ENCODE data around the gene RNF13.
"Not testable (repeated sequence)": the region's sequence is repeated elsewhere in the genome, so short reads cannot be mapped to it uniquely, and the experiment has no call there.

The RNF13 gene

DNA sequence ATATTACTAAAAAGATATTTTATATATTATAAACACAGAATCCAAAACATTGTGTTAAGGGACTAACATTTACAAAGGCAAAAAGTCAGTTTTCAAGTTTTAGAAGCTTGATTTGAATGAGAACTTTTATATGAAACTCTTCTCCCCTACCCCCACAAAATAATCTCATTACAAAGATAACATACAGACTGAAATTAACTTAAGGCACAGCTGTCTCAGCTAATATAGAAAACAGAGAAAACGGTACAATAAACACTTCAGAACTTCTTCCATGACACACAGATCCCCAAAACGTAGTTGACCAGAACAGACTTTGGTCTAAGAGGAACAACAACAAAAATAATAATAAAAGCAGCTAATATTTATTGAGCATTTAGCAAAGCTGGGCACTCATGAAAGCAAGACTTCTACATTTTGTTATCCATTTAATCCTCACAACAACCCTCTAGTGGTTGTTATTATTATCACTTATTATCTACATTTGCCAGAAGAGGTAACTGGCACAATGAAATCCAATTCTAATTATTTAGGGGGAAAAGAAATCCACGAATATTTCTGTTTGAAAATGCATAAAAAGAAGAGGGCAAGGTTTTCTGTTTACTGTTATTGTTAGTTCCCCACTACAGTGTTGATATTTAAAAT is 89.6 kb downstream of the RNF13 start:
- no peak for DNase-seq

DNA sequence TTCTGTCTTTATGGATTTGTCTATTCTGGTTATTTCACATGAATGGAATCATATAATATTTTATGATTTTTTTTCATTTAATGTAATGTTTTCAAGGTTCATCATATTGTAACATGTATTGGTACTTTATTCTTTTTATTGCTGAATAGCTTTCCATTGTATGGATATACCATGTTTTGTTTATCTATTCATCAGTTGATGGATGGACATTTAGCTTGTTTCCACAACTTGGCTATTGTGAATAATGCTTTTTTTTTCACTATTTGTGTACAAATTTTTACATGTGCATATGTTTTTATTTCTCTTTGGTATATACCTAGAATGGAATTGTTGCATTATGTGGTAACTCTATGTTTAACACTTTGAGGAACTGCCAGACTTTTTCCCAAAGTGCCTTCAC is 93.0 kb downstream of the RNF13 start:
- DNase-seq: no peak

DNA sequence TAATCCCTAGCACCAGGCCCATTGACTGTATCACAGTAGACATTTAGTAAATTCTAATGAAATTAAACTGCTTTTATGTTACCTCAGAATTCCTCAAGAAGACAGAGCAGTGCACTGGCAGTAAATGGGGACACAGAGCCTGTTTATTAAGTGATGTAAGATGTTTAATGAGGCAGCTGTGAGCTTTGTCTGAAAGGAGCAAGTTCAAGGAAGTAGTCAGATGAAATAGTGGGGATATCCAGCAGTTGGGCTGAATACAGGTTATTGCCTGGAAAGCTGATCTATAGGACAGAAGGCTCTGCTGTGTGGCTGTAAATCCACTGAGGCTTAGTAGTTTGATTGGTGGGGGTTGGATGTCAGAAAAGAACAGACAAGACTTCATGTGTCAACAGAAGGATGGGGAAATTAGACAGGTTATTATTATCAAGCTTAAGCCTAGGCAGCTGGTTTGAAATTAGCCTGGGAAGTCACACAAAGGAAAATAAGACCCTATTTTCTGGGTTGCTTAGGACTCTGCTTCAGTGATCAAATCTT is 95.5 kb downstream of the RNF13 start:
- DNase-seq: no peak

DNA sequence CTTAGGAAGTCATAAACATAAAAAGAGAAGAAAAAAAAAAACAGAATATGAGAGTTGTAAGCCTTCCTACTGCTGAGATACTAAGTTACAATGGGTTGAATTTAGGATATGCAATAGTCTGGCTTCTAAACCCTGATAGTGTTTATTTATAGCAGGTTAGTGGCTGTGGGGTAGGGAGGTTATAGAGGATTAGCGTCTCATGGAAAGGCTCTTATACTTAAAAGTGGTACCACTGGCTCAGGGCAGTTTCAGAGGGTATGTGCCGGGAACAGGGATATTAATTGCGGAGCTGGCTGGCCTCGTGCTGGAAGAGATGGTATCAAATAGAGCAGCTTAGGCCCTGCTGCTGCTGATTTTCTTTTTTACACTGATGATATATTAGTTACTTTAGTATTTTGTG is 96.9 kb downstream of the RNF13 start:
- DNase-seq: no peak

DNA sequence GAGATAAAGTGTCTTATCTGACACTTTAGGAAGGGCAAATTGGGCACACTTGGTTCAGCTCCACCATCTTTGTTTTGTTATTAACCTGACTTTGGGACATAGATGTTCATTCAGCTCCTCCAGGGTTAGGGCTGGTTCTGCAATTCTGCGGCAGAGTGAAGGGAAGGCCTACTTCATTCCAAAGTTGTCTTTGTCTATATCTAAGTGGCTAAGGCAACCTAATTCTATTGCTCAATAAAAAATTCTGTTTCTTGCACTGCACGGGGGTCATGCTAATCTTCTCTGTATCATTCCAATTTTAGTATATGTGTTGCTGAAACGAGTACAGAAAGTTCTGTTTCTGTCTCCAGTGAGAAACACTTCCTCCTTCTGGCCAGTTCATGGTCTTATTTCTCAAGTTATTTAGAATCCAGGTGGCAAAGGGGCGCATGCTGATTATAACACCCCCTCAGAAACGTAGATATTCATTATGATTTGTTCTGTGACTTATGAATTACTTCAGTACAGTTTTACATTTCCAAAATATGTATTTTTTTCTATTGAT is 104.2 kb downstream of the RNF13 start:
- DNase-seq: no peak

DNA sequence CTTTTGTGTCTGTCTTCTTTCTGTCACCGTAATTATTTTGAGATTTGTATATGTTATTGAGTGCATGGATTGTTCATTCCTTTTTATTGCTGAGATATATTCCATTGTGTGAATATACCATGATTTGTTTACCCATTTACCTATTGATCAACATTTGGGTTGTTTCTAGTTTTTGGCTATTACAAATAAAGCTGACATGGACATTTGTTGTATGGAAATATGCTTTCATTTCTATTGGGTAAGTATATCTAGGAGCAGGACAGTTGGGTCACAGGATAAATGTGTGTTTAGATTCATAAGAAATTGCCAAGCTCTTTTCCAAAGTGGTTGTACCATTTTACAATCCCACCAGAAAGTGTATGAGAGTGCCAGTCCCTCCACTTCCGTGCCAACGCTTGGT is 106.5 kb downstream of the RNF13 start:
- DNase-seq: no peak

DNA sequence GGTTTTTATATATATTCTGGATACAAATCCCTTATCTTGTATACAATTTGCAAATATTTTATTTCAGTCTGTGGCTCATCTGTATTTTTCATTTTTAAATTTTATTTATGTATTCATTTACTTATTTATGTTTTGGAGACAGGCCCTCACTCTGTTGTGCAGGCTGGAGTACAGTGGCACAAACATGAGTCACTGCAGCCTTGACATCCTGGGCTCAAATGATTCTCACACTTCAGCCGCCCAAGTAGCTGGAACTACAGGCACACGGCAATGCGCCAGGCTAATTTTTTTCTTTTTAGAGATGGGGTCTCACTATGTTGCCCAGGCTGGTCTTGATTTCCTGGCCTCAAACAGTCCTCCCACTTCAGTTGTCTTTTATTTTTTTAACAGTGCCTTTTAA is 107.1 kb downstream of the RNF13 start:
- no peak for DNase-seq

DNA sequence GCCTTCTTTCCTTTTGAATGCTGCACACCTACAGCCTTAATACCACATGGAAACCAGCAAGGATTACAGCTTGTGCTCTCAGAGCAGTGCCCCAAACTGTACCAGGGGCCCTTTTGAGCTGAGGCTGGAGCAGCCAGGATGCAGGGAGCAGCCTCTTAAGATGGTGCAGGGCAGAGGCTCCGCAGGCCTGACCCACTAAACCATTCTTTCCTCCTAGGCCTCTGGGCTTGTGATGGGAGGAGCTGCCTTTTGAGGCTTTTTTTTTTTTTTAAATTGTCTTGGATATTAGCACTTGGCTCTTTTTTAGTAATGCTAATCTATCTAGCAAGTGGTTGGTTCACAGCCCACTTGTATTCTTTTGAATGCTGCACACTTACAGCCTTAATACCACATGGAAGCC is 120.0 kb downstream of the RNF13 start:
- no peak for DNase-seq

DNA sequence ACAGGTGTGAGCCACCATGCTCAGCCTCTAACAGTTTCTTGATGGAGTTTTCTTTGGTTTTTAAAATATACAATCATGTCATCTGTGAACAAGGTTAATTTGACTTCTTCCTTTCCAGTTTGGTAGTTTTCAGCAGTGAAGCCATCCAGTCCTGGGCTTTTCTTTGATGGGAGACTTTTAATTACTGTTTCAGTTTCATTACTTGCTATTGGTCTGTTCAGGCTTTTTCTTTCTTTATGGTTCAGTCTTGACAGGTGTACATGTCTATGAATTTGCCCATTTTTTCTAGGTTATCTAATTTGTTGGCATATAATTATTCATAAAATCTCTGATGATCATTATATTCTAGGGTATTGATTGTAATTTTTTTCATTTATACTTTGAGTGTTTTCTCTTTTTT is 120.8 kb downstream of the RNF13 start:
- no peak for DNase-seq

DNA sequence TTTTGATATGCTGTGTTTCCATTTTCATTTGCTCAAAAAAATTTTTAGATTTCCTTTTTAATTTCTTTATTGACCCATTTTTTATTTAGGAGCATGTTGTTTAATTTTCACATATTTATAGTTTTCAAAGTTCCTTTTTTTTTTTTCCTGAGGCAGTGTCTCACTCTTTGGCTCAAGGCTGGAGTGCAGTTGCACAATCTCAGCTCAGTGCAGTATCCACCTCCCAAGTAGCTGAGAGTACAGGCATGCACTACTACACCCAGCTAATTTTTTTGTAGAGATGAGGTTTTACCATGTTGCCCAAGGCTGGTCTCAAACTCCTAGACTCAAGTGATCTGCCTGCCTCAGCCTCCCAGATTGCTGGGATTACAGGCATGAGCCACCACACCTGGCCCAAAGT is 121.5 kb downstream of the RNF13 start:
- DNase-seq: no peak

DNA sequence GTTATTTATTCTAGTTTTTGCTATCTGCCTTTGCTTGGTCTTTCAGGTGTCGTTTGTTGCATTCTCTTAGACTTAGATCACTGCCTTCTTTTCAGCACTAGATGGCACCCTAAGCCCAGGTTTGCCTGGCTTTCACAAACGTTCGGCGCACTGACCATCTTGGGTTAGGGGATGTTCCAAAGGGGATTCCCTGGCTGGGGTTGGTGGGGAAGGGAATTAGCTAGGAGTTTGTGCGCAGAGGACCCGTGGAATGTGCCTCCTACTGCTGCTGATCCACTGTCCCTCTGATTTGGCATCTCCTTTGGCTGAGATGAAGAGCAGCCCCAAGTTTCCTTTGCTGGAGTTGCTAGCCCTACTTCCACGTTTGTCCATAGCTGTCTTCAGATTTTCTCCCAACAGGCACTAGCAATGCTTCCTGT is 123.8 kb downstream of the RNF13 start:
- peak; percentile 4 for DNase-seq

DNA sequence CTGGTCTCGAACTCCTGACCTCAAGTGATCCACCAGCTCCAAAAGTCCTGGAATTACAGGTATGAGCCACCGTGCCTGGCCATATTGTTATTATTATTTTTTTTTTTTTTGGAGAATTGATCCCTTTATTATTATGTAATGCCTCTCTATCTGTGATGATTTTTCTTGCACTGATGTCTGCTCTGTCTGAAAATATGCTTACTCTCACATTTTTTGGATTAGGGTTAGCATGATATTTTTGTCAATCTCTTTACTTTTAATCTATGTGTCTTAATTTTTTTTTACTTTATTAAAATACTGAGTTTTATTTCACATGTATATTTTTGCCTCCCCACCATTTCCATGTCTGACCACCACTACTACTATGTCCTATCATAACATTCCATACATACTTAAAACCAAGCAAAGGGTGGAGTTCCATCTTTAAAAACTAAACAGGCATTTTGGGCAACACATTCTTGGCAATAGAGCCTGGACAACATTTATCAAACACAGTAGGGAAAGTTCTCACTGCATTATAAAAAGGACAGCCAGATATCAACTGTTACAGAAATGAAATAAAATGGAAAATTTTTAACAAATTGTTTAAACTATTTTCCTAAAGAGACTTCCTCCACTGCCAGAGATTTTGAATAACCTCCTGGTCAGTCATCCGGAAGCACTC is 125.5 kb downstream of the RNF13 start:
- not testable (repeated sequence) for DNase-seq

DNA sequence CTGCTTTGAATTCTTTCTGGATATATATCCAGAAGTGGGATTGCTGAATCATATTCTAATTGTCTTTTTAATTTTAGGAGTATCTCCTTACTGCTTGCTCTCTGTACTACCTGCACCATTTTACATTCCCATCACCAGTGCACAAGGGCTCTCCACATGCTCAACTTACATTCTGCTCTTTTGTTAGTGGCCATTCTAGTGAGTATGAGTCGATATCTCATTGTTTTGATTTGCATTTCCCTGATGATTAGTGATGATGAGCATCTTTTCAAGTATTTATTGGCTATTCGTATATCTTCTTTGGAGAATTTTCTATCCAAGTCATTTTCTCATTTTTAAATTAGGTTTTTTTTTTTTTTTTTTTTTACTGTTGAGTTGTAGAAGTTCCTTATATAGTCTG is 128.2 kb downstream of the RNF13 start:
- no peak for DNase-seq

DNA sequence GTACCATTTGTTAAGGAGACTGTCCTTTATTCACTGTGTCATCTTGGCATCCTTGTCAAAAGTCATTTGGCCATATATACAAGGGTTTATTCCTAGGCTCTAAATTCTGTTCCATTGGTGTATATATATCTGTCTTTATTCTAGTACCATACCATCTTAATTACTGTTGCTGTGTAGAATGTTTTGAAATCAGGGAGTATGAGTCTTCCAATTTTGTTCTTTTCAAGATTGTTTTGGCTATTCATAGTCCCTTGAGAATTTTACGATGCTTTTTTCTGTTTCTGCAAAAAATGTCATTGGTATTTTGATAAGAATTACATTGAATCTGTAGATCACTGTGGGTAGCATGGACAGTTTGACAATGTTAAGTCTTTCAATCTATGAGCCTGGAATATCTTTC is 128.9 kb downstream of the RNF13 start:
- no peak for DNase-seq

DNA sequence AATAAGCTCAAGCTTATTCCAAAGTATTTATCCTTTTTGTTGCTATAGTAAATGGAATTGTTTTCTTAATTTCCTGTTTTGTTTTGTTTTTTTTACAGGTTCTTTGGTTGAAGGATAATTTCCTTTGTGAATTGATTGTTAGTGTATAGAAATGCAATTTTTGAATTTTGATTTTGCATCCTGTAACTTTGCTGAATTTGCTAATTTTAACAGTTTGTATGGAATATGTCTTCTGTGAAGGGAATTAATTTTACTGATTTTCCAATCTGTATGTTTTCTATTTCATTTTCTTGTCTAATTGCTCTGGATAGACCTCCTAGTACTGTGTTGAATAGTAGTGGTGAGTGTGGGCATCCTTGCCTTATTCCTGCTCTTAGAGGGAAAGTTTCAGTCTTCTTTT is 129.4 kb downstream of the RNF13 start:
- no peak for DNase-seq

DNA sequence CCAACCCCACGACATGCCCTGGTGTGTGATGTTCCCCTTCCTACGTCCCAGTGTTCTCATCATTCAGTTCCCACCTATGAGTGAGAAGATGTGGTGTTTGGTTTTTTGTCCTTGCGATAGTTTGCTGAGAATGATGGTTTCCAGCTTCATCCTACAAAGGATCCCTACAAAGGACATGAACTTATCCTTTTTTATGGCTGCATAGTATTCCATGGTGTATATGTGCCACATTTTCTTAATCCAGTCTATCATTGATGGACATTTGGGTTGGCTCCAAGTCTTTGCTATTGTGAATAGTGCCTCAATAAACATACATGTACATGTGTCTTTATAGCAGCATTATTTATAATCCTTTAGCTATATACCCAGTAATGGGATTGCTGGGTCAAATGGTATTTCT is 131.0 kb downstream of the RNF13 start:
- DNase-seq: not testable (repeated sequence)

DNA sequence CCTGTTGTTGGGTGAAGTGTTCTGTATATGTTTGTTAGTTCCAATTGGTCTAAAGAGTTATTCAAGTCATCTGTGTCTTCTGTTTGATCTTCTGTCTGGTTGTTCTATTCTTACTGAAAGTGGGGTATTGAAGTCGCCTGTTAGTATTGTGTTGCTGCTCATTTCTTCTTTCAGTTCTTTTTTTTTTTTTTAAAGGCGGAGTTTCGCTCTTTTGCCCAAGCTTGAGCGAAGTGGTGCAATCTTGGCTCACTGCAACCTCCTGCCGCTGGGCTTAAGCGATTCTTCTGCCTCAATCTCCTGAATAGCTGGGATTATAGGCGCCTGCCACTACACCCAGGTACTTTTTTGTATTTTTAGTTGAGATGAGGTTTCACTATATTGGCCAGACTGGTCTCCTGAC is 134.2 kb downstream of the RNF13 start:
- DNase-seq: no peak

DNA sequence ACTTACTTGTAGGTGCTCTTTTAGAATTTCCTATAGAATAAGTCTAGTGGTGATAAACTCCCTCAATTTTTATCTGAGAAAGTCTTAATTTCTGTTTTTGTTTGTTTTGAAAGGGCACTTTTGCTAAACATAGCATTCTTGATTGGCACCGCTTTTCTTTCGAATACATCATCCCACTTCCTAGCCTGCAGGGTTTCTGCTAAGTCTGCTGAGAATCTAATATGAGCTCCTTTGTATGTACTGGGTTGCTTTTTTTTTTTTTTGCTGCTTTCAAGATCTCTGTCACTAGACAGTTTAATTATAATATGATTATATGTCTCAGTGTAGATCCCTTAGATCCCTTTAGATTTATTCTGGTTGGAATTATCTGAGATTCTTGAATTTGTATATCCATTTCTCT is 136.2 kb downstream of the RNF13 start:
- DNase-seq: no peak

DNA sequence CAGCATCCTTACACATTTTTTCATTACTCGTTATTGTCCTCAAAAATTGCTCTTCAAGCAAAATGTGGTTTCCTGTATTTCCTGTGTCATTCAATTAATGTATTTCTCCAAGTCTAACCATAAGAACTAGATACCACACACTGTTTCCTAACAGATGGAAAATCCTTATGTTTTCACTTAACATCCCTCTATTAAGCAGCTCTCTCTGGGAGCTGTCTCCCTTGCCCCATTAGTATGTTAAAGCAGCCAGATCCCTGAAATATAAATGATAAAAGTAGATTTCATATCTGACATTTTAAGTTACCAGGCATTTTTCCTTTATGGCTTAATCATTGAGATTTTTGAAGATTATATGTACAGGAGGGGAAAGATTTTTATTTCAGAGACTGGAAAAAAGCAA is 141.8 kb downstream of the RNF13 start:
- no peak for DNase-seq

DNA sequence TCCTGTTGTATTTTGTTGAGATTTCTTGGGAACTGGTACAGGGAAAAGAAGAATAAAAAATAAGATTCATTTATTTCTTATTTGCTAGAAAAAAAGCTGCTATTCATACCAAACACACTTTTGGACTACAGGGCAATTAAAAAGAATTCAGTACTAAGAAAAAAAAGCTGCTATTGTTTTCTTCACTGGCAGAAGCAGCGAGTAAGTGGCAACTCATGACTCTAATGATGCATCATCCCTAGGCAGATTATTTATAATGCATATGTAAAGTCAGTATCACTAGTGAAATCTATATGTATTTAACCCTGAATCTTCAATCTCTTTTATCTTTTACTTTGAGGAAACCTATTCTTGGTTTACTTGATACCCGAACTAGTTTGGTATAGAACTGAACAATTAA is 142.4 kb downstream of the RNF13 start:
- DNase-seq: no peak

DNA sequence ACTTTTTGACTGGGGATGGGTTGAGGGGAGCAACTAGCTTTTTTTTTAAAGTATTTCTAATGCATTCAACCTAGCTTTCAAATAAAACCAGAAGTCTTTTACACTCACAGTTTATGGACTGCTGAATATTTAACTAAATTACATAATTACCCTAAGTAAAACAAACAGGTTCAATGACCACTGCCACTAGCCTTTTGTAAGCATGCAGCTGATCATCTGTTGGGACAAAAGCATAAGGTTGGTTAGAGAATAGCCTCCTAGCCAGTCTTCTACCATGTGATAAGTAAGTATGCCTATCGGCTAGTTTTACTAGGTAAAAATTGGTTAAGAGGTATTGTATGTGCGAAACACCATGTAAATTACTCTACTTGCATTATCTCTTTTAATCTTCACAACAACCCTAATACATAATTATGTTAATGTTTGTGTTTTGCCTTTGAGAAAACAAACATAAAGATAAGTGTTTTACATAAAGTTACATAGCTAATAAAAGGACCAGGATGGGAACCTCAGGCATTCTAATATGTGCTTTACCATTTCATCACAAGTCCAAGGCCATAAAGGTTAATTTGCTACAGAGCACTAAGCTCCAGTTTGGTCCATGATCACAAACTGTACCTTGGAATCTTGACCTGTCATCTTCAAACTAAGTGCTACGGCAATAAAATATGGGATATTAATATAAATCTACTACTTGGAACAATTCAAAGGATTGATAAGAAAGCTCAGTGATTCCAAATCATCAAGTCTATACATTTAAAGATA is 144.5 kb downstream of the RNF13 start:
- DNase-seq: no peak

DNA sequence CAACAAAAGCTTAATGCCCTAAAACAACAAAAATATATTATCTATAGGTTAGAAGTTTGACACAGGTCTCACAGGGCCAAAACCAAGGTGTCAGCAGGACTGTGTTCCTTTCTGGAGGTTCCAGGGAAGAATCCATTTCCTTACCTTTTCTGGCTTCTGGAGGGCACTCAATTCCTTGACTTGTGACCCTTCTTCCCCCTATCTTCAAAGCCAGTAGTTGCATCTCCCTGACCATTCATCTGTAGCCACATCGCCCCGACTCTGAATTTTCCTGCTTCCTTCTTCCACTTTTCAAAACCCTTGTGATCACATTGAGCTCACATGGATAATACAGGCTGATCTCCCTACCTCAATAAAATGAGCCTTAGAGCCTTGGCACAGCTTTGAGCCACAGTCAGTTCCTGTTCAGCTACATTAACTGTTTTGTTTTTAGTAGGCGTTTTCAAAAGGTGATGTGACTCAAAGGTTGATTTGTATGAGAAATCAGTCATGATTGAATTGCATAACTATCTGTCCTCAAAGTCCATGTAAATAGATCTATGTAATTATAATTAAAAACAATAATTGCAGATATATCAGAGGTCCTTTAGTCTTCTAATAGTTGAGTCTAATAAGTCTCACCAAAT is 145.3 kb downstream of the RNF13 start:
- no peak for DNase-seq

DNA sequence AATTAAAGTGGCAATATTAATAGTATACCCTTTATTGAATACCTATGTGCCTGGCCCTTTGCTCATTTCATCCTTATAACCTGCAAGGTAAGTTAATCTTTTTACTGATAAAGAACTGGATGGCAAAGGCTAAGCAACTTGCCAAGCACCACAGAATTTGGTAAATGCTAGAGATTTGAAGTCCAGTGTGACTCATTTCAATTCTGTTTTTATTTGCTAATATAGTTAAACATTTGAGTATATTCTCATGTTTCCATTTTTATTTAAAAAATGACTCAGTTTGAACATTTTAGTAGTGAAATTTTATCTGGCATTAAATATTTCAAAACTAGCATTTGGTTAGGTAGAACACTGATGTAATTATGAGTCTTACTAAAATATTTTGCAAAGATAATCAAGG is 146.4 kb downstream of the RNF13 start:
- DNase-seq: no peak

Measured in activated effector memory CD4-positive, alpha-beta T cell treated with Interleukin-2 at 50 U/mL for 16 hours (primary cell).